Activated B cell treated with CpG ODN at 0.5 μM for 24 hours (primary cell): ENCODE measurements around the gene KLHDC10. TPM values are rescaled to one million over a fixed set of nuclear protein-coding genes. Genes with fewer than 3 reads are reported as not detected.

Experiments
- ATAC-seq: fragments of 200-7000 bp; cut with Tn5 transposase; one replicate; pipeline ENCODE4 v1.10.0; 2021; ENCODE audit warnings: low read depth, mild to moderate bottlenecking, moderate library complexity
- CTCF ChIA-PET: fragments of 350-600 bp; sonication (Branson Sonifier 250); formaldehyde crosslinking; loops from one replicate; lab custom pipeline; 2021; ENCODE audit warnings: antibody characterized with exemption; lab: Charles Lee
- POLR2A ChIA-PET: fragments of 350-600 bp; sonication (Branson Sonifier 250); formaldehyde crosslinking; loops from one replicate; lab custom pipeline; 2021; ENCODE audit warnings: antibody characterized with exemption; lab: Charles Lee
- DNase-seq: peaks from one replicate; pipeline ENCODE4 v3.0.0; 2022
- H3K27ac Mint-ChIP-seq: one replicate; pipeline ENCODE4 v1.8.0; 2020; ENCODE audit warnings: mixed read lengths
- H3K27me3 Mint-ChIP-seq: one replicate; pipeline ENCODE4 v1.8.0; 2021; ENCODE audit warnings: mixed read lengths
- H3K36me3 Mint-ChIP-seq: one replicate; pipeline ENCODE4 v1.8.0; 2021; ENCODE audit warnings: low read depth, mixed read lengths
- H3K4me1 Mint-ChIP-seq: one replicate; pipeline ENCODE4 v1.8.0; 2021; ENCODE audit warnings: mixed read lengths
- H3K4me3 Mint-ChIP-seq: one replicate; pipeline ENCODE4 v1.8.0; 2020; ENCODE audit warnings: mild to moderate bottlenecking, mixed read lengths
- H3K9me3 Mint-ChIP-seq: one replicate; pipeline ENCODE4 v1.8.0; 2020; ENCODE audit warnings: mixed read lengths
- intact Hi-C: fragments of 100-400 bp; cut with micrococcal nuclease; formaldehyde crosslinking; loops from one replicate; pipeline ENCODE4 v1.15.1; 2024
- total RNA-seq: library from RNA; stranded (reverse); gene quantifications from 2 replicates; pipeline ENCODE4 v1.2.3, GENCODE V29; 2022
- TF ChIP-seq, protein P1 (sequence below): fragments of 200-600 bp; IDR thresholded peaks from one replicate; pipeline ENCODE4 v1.8.0; 2022; ENCODE audit warnings: antibody characterized with exemption, mild to moderate bottlenecking

The KLHDC10 gene
- total RNA-seq, 1 donor from 2014 or later: 21.0 TPM

GRCh38 chr7:130087364-130087763 is 17.0 kb downstream of the KLHDC10 start:
- DNase-seq (no peak), ATAC-seq (no peak)
- ChIA-PET POLR2A (interaction anchor here (0.7 to 1.0 kb wide), 3 partner anchors 17 to 583 kb away, joined by 3 to 6 read pairs (median 3); partner anchors contain the start of gene KLHDC10), CTCF (interaction anchor here (1.2 kb wide), 1 partner anchor 25 kb away, joined by 3 read pairs; no protein-coding TSS in a partner anchor)
- no peak overlapping the region for H3K4me3 Mint-ChIP-seq
- H3K36me3 Mint-ChIP-seq: peaks cover 16% of the 10 kb centered on the region
- no peaks in the 10 kb centered on the region for H3K9me3 Mint-ChIP-seq
- H3K27me3 Mint-ChIP-seq: no peaks in the 10 kb centered on the region
- intact Hi-C loops: no loop called here
- H3K27ac Mint-ChIP-seq: no peak overlapping the region
- peaks cover 33% of the 10 kb centered on the region for H3K4me1 Mint-ChIP-seq
- TF ChIP-seq, protein P1, sequence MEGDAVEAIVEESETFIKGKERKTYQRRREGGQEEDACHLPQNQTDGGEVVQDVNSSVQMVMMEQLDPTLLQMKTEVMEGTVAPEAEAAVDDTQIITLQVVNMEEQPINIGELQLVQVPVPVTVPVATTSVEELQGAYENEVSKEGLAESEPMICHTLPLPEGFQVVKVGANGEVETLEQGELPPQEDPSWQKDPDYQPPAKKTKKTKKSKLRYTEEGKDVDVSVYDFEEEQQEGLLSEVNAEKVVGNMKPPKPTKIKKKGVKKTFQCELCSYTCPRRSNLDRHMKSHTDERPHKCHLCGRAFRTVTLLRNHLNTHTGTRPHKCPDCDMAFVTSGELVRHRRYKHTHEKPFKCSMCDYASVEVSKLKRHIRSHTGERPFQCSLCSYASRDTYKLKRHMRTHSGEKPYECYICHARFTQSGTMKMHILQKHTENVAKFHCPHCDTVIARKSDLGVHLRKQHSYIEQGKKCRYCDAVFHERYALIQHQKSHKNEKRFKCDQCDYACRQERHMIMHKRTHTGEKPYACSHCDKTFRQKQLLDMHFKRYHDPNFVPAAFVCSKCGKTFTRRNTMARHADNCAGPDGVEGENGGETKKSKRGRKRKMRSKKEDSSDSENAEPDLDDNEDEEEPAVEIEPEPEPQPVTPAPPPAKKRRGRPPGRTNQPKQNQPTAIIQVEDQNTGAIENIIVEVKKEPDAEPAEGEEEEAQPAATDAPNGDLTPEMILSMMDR: no peak

DNA sequence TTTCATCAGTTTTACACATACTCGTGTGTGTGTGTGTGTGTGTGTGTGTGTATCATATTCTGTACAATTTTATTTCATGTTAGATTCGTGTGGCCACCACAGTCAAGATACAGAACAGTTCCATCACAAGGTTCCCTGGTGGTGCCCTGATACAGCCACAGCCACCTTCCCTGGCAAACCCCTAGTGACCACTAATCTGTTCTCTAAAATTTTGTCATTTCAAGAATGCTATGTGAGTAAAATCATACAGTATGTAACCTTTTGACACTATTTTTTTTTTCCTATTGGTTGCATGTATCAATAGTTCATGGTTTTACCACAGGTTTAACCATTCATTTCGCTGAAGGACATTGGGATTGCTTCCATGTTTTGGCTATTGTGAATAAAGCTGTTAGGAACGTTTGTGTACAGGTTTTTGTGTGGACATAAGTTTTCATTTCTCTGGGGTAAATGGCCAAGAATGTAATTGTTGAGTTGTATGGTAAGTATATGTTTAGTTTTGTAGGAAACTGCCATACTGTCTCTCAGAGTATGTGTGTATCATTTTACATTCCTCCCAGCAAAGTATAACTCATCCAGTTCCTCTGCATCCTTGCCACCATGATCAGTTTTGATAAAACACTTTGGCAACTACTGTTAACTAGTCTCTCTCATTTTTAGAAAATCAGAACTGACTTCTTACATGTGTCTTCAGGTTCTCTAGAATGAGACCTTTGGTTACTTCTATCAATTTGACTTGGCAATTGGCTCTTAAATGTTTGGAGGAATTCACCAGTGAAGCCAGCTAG is 20.6 kb downstream of the KLHDC10 start:
- ChIA-PET CTCF (no interaction called here), POLR2A (no interaction called here)
- no peaks in the 10 kb centered on the region for H3K9me3 Mint-ChIP-seq
- no peaks in the 10 kb centered on the region for H3K27me3 Mint-ChIP-seq
- peaks cover 37% of the 10 kb centered on the region for H3K4me1 Mint-ChIP-seq
- TF ChIP-seq, protein P1: no peak
- intact Hi-C loops: no loop called here
- no peak overlapping the region for H3K4me3 Mint-ChIP-seq
- ATAC-seq (no peak), DNase-seq (no peak)
- peak overlapping the region; percentile 89 for H3K27ac Mint-ChIP-seq
- peaks cover 5% of the 10 kb centered on the region for H3K36me3 Mint-ChIP-seq

GRCh38 chr7:130091999-130092398 is 21.7 kb downstream of the KLHDC10 start:
- H3K4me1 Mint-ChIP-seq: peaks cover 35% of the 10 kb centered on the region
- no peak for DNase-seq
- H3K36me3 Mint-ChIP-seq: peaks cover 9% of the 10 kb centered on the region
- POLR2A ChIA-PET: no interaction called here
- no peak for ATAC-seq
- intact Hi-C loops: no loop called here
- H3K9me3 Mint-ChIP-seq: no peaks in the 10 kb centered on the region
- H3K4me3 Mint-ChIP-seq: peak overlapping the region; percentile 66
- H3K27me3 Mint-ChIP-seq: no peaks in the 10 kb centered on the region
- CTCF ChIA-PET: no interaction called here
- TF ChIP-seq, protein P1: no peak
- H3K27ac Mint-ChIP-seq: peak overlapping the region; percentile 89

- CTCF ChIA-PET: no interaction called here
- peak overlapping the region; percentile 89 for H3K27ac Mint-ChIP-seq
- POLR2A ChIA-PET: interaction anchor here (1.2 kb wide), 1 partner anchor 113 kb away, joined by 4 read pairs; the partner anchor contains the start of gene TMEM209
Measured at GRCh38 chr7:130092598-130092997, 22.3 kb downstream of the KLHDC10 start.

DNA sequence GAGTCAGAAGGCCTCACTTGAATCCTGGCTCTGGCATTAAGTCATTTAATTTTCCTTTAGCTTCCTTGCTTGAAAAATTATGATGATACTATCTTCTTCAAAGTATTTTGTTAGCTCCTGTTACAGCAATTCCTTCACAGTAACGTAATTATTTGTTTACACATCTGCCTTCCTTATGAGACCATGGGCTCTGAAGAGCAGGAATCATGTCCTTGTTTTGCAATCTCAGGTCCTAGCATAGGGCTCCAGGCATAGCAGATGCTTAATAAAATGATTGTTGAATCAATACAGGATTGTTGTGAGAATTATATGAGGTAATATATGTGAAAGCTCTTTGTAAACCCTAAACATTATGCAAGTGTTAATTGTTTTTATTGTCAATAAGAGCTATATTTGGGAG is 25.5 kb downstream of the KLHDC10 start:
- POLR2A ChIA-PET: no interaction called here
- intact Hi-C loops: no loop called here
- no peak overlapping the region for H3K27ac Mint-ChIP-seq

More at GRCh38 chr7:130092598-130092997, 22.3 kb downstream of the KLHDC10 start:
- no peak for DNase-seq
- peaks cover 32% of the 10 kb centered on the region for H3K4me1 Mint-ChIP-seq
- H3K27me3 Mint-ChIP-seq: no peaks in the 10 kb centered on the region
- intact Hi-C loops: no loop called here
- H3K4me3 Mint-ChIP-seq: peak overlapping the region; percentile 66
- TF ChIP-seq, protein P1: no peak
- ATAC-seq: peak; percentile 45
- peaks cover 9% of the 10 kb centered on the region for H3K36me3 Mint-ChIP-seq
- H3K9me3 Mint-ChIP-seq: no peaks in the 10 kb centered on the region

More for the DNA sequence above, 25.5 kb downstream of the KLHDC10 start:
- no peak for ATAC-seq
- Mint-ChIP-seq H3K36me3 (peaks cover 13% of the 10 kb centered on the region), H3K9me3 (no peaks in the 10 kb centered on the region), H3K4me1 (peaks cover 39% of the 10 kb centered on the region), H3K4me3 (no peak overlapping the region), H3K27me3 (no peaks in the 10 kb centered on the region)
- CTCF ChIA-PET: interaction anchor here (0.7 to 1.8 kb wide), 3 partner anchors 11 to 109 kb away, joined by 3 read pairs; partner anchors contain the start of gene TMEM209
- no peak for DNase-seq
- TF ChIP-seq, protein P1: no peak
